GM12875 (cell line): ENCODE data around the gene WNT2.

Experiments
- H3K4me3 ChIP-seq: one replicate; pipeline ENCODE4 v1.5.1; 2011; ENCODE audit warnings: low read depth, low read length, control low read depth
- CTCF ChIP-seq: IDR thresholded peaks from 2 replicates; pipeline ENCODE4 v1.5.1; 2011; ENCODE audit warnings: low read depth, mild to moderate bottlenecking, control low read depth, inconsistent platforms, low read length, moderate library complexity, borderline replicate concordance; ENCODE audit not compliant: insufficient read depth

The WNT2 gene

GRCh38 chr7:117283371-117283770 is 39.5 kb downstream of the WNT2 start:
- no peak overlapping the region for H3K4me3 ChIP-seq
- no peak for TF ChIP-seq CTCF

- H3K4me3 ChIP-seq = no peak overlapping the region
- no peak for TF ChIP-seq CTCF
Measured at GRCh38 chr7:117282239-117282812, 40.5 kb downstream of the WNT2 start.

- H3K4me3 ChIP-seq = no peak overlapping the region
- no peak for TF ChIP-seq CTCF
Measured at GRCh38 chr7:117281562-117281961, 41.3 kb downstream of the WNT2 start.

GRCh38 chr7:117279931-117280557 is 42.8 kb downstream of the WNT2 start:
- TF ChIP-seq CTCF = no peak
- H3K4me3 ChIP-seq = no peak overlapping the region

GRCh38 chr7:117279203-117279602 is 43.7 kb downstream of the WNT2 start:
- H3K4me3 ChIP-seq = no peak overlapping the region

GRCh38 chr7:117278040-117278439 is 44.8 kb downstream of the WNT2 start:
- H3K4me3 ChIP-seq = no peak overlapping the region
- no peak for TF ChIP-seq CTCF

More at GRCh38 chr7:117279203-117279602, 43.7 kb downstream of the WNT2 start:
- TF ChIP-seq CTCF = no peak

GRCh38 chr7:117277576-117277975 is 45.3 kb downstream of the WNT2 start:
- no peak overlapping the region for H3K4me3 ChIP-seq
- TF ChIP-seq CTCF = no peak
